ENCODE measurements around the gene MED15.

- TF ChIP-seq CTCF (IDR thresholded peaks at IDR 0.05), result no peak
- TF ChIP-seq POLR2A (IDR thresholded peaks at IDR 0.05), result no peak
These were observed 10.0 kb downstream of the MED15 start for GRCh38 chr22:20517422-20517821.

All from lower leg skin (tissue), 3 donors.